ENCODE measurements around the gene FITM2.
"Not testable (repeated sequence)": the region's sequence is repeated elsewhere in the genome, so short reads cannot be mapped to it uniquely, and the experiment has no call there.

Gene FITM2

GRCh38 chr20:44334306-44334705 lies 23.3 kb upstream of the FITM2 start:
- no peak for DNase-seq (ENCODE audit: insufficient read length, low spot score)
- no peak for FAIRE-seq

- no peak for DNase-seq (ENCODE audit: insufficient read length, low spot score)
- FAIRE-seq, result no peak
These were observed 20.2 kb upstream of the FITM2 start for GRCh38 chr20:44331201-44331600.

- FAIRE-seq (no peak), DNase-seq (ENCODE audit: insufficient read length, low spot score) (no peak)
These were observed 17.4 kb upstream of the FITM2 start for GRCh38 chr20:44328428-44328827.

GRCh38 chr20:44327748-44328147 lies 16.7 kb upstream of the FITM2 start:
- not testable (repeated sequence) for DNase-seq (ENCODE audit: insufficient read length, low spot score); FAIRE-seq

GRCh38 chr20:44326391-44327159 lies 15.6 kb upstream of the FITM2 start:
- FAIRE-seq, result no peak

GRCh38 chr20:44324343-44324742 lies 13.3 kb upstream of the FITM2 start:
- FAIRE-seq (no peak), DNase-seq (ENCODE audit: insufficient read length, low spot score) (no peak)

More at GRCh38 chr20:44326391-44327159, 15.6 kb upstream of the FITM2 start:
- DNase-seq (ENCODE audit: insufficient read length, low spot score), result no peak

- FAIRE-seq (no peak), DNase-seq (ENCODE audit: insufficient read length, low spot score) (no peak)
These were observed 8.9 kb upstream of the FITM2 start for GRCh38 chr20:44319839-44320422.

- DNase-seq (ENCODE audit: insufficient read length, low spot score) (no peak), FAIRE-seq (no peak)
These were observed 3.9 kb upstream of the FITM2 start for GRCh38 chr20:44314870-44315269.

GRCh38 chr20:44309763-44310663 lies 989 bp downstream of the FITM2 start:
- DNase-seq (ENCODE audit: insufficient read length, low spot score) (no peak), FAIRE-seq (no peak)

GRCh38 chr20:44306927-44307326 lies 4.1 kb downstream of the FITM2 start:
- FAIRE-seq (no peak), DNase-seq (ENCODE audit: insufficient read length, low spot score) (no peak)

GRCh38 chr20:44304383-44304782 lies 6.6 kb downstream of the FITM2 start:
- FAIRE-seq, result no peak
- DNase-seq (ENCODE audit: insufficient read length, low spot score), result no peak

- DNase-seq (ENCODE audit: insufficient read length, low spot score), result no peak
- FAIRE-seq, result no peak
These were observed 8.3 kb downstream of the FITM2 start for GRCh38 chr20:44302736-44303135.

- DNase-seq (ENCODE audit: insufficient read length, low spot score), result no peak
- no peak for FAIRE-seq
These were observed 8.9 kb downstream of the FITM2 start for GRCh38 chr20:44302026-44302669.

- DNase-seq (ENCODE audit: insufficient read length, low spot score), result no peak
- FAIRE-seq, result no peak
These were observed 9.7 kb downstream of the FITM2 start for GRCh38 chr20:44301285-44301684.

GRCh38 chr20:44299011-44299535 lies 11.9 kb downstream of the FITM2 start:
- DNase-seq (ENCODE audit: insufficient read length, low spot score); FAIRE-seq: not testable (repeated sequence)

- FAIRE-seq (no peak), DNase-seq (ENCODE audit: insufficient read length, low spot score) (no peak)
These were observed 13.3 kb downstream of the FITM2 start for GRCh38 chr20:44297721-44298120.

GRCh38 chr20:44296011-44296410 lies 15.0 kb downstream of the FITM2 start:
- FAIRE-seq (no peak), DNase-seq (ENCODE audit: insufficient read length, low spot score) (no peak)

GRCh38 chr20:44291754-44292153 lies 19.2 kb downstream of the FITM2 start:
- DNase-seq (ENCODE audit: insufficient read length, low spot score) (no peak), FAIRE-seq (no peak)

GRCh38 chr20:44288252-44288651 lies 22.8 kb downstream of the FITM2 start:
- DNase-seq (ENCODE audit: insufficient read length, low spot score) (no peak), FAIRE-seq (no peak)

- no peak for FAIRE-seq
- no peak for DNase-seq (ENCODE audit: insufficient read length, low spot score)
These were observed 23.5 kb downstream of the FITM2 start for GRCh38 chr20:44287272-44288097.
